GM21529 (cell line): ENCODE measurements around the gene CNKSR2.
"Not testable (repeated sequence)": the region's sequence is repeated elsewhere in the genome, so short reads cannot be mapped to it uniquely, and the experiment has no call there.

Experiments used
- ATAC-seq: cut with Tn5 transposase; IDR thresholded peaks from one replicate; pipeline ENCODE4 v1.9.1; 2021; ENCODE audit not compliant: unreplicated experiment

CNKSR2 gene

DNA sequence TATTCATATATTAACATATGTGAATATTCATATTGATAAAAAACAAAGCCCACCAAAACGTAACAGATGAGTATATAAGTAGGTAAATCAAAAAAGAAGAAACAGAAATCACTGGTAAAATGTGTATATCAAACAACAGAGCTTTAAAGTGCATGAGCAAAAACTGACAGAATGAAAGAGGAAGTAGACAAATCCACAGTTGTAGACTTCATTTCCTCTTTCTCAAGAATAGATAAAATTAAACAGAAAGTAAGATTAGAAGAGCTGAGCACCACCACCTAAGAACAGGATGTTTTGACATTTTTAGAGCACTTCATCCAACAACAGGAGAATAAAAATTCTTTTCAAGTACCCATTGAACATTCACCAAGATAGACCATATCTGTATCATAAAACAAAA is 64.6 kb downstream of the CNKSR2 start:
- ATAC-seq: peak; percentile 97

DNA sequence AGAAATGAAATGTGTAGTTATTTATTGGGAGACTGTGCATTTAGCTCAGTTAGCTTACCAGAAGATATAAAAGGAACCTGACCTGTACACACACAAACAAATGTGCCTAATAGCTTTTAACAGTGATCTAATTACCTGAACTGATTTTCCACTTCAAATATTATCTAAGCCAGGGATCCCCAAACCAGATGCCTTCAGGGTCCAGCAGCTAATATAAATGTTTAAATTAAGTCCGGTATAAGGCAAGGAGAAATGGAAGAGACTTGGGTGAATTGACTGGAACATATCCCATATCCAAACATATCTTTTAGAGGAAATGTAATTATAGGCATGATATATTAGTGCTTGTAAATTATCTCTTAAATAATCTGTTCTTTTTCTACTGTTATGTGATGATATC is 66.7 kb downstream of the CNKSR2 start:
- ATAC-seq: no peak

GRCh38 chrX:21457718-21458117 is 83.5 kb downstream of the CNKSR2 start:
- ATAC-seq: no peak

GRCh38 chrX:21469071-21469470 is 94.9 kb downstream of the CNKSR2 start:
- no peak for ATAC-seq

- ATAC-seq: no peak
Observed at GRCh38 chrX:21476909-21477308, 102.7 kb downstream of the CNKSR2 start.

DNA sequence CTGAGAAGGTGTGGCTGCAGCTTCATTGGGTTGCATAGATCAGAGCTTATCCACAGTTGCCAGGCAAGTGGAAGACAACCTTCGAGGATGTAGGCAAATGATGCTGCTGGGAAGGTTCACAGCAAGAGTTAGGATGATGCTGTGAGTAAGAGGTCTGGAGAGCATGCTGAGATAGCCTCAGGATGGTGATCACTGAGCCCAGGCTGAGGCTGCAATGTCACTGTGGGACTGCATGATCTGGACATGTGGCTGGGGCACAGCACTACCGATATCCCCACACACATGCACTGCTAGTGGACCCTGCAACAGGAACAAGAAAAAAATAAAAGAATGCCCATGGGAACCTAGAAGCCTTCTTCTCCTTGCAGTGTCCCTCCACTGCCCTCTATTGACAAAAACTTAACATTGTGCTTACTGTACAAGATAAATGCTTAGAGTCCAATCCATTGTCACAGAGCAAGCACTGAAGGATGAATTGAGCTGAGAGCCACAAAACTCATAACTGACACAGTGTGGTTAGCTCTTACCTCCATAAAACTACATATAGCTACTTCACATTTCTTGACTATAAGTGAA is 105.6 kb downstream of the CNKSR2 start:
- ATAC-seq: peak; percentile 89

DNA sequence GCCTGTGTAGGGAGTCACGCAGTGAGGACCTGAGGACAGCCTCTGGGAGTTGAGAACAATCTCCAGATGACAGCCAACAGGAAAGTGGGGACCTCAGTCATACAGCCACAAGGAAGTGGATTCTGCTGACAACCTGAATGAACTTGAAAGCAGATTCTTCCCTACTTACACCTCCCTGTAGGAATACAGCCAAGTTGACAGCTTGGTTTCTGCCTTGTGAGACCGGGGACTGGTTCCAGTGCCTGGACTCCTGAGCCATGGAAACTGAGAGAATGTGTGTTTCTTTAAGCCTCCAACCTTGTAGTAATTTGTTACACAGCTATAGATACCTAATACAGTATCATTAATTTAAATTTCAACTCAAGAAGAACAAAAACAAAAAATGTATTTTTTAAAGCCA is 107.5 kb downstream of the CNKSR2 start:
- no peak for ATAC-seq

DNA sequence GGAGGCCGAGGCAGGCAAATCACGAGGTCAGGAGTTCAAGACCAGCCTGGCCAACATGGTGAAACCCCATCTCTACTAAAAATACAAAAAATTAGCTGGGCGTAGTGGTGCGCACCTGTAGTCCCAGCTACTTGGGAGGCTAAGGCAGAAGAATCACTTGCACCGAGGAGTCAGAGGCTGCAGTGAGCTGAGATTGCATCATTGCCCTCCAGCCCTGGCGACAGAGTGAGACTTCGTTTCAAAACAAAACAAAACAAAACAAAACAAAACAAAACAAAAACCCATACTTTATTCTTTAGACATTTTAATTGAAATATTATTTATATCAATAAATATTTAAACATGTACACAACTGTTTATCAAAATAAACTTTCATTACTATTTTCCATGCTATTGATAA is 109.8 kb downstream of the CNKSR2 start:
- ATAC-seq: not testable (repeated sequence)

GRCh38 chrX:21487832-21488231 is 113.6 kb downstream of the CNKSR2 start:
- ATAC-seq: no peak

DNA sequence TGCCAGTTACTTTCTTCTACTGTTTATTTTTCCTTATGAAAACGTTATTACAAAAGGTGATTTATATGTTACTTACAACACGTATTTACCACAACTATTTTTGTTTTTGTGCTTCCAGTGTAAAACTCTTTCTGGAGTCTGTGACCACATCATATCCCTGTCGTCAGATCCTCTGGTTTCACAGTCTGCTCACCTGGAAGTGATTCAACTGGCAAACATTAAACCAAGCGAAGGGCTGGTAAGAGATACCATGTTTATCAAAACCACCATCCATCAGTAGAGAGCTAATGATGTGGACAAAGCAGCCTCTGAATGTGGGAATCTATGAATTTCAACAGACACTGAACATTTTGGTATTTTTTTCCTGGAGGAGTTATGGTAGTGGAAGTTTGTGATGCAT is 116.1 kb downstream of the CNKSR2 start:
- ATAC-seq: no peak

GRCh38 chrX:21493226-21493830 is 119.1 kb downstream of the CNKSR2 start:
- no peak for ATAC-seq

DNA sequence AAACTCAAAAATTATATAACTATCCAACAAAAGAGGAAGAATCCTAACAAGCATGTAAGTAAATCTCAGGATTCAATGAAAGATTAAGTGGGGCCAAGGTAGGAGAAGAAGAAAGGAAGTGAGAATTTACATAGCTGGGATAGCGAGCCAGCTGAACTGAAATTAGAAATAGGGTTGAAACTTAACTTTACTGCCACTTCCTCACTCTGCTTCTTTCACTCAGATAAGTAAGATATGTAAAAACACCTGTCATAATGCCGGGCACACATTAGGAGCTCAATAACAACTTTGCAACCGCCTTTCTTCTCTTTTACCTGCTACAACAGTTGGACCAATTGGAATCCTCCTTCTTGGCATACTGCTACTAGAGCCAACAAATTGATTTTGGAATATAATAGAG is 129.4 kb downstream of the CNKSR2 start:
- ATAC-seq: peak; percentile 94

DNA sequence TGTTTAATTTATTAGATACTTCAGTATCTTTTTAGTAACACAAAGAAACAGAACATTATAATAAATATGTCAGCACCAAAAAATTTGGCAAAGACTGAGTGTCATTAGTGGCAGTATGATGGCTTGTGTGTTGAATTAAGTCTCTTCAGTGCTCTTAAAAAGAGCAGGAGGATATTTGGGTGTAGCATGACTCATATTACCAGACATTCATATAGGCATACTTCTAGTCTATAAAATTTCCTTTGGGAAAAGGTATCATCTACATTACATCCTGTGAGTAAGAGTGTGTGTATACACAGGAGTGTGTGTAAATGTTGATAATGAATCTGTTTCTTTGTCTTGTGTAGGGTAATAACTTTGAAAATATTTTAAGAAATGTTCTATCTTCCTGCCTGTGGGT is 135.7 kb downstream of the CNKSR2 start:
- ATAC-seq: no peak

DNA sequence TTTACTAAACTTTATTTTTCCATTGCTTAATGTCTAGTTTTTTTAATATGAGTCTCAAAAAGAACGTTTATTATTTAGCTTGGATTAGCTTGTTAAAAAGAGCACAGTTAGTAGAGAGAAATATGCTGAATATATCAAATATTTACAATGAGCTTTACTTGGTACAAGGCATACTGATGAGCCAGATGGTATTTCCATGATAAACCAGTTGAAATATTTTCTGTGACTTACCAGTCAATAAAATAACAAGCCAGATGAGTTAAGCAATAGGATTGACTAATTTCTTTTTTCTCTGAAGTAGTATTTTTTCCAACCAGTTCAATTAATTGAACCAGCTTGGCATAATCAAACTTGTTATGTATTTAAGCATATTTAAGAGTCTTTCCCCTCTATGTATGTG is 149.8 kb downstream of the CNKSR2 start:
- no peak for ATAC-seq

- no peak for ATAC-seq
Observed at GRCh38 chrX:21528076-21528475, 153.9 kb downstream of the CNKSR2 start.

DNA sequence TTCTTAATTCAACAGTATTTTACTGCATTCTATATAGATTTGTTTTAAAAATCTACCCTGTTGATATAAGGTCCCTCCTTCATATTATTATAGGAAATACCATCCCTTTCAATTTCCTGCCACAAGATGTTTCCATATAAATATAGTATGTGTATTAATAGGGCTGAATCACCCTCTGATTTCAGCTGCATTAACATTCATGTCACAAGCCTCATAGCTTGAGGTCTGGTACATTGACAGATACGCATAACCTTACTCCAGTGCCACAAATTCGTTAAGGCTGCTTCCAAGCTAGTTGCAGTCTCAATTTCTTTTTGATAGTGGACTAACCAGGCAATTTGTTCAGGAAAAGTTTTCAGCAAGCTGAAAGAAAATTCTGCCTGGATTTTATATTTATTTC is 155.6 kb downstream of the CNKSR2 start:
- ATAC-seq: no peak

GRCh38 chrX:21544642-21545041 is 170.4 kb downstream of the CNKSR2 start:
- ATAC-seq: not testable (repeated sequence)

DNA sequence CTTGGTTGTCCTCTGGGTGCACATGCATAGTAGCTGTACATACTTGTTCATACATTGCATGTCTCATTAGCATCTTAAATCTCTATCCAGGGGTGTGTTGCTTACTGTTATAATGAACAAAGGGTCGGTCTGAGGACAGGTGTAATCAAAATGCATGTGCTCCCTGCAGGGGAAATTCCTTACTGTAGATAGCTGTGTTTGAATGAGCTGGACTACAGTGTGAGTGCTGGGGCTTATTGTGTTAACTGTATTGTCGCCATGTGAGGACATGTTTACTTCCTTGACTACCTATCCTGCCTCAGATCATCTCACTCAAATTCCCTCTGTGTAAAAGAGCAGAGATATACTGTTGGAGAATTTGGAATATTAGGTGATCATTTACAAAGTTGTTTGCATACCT is 185.2 kb downstream of the CNKSR2 start:
- ATAC-seq: no peak

- ATAC-seq: no peak
Observed at GRCh38 chrX:21565025-21565424, 190.8 kb downstream of the CNKSR2 start.

- no peak for ATAC-seq
Observed at GRCh38 chrX:21574793-21575192, 200.6 kb downstream of the CNKSR2 start.

DNA sequence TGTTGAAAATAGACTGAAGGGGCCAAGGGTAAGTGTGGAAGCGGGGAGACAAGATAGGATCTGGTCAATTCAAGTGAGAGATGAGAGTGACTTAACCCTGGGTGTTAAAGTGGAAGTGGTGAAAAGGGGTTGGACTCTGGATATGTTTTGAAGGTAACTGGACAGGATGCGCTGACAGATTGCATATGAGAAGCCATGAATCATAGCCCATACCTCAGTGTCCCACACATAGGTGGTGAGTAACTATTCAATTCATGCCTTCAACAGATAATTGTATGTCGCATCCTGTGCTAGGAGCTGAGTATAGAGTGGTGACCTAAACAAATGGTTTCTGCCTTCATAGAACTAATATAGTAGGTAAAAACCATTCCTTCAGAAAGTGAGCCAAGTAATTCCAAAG is 207.3 kb downstream of the CNKSR2 start:
- ATAC-seq: no peak

- ATAC-seq: no peak
Observed at GRCh38 chrX:21586001-21586400, 211.8 kb downstream of the CNKSR2 start.
